Body of pancreas (tissue), 4 donors: Measurements from ENCODE around the gene LRRC8B. TPM values are rescaled to one million over a fixed set of nuclear protein-coding genes. Genes with fewer than 3 reads are reported as not detected.

Experiments
- ATAC-seq: fragments of 150-250 bp; one replicate; pipeline ENCODE4 v1.9.1; 2016
- DNase-seq, 4 donors: peaks; one replicate each; pipeline ENCODE4 v3.0.0-alpha.2; 2019
- H3K27ac ChIP-seq, 4 donors: fragments of 200-600 bp; sonication (generic); 1 replicate in 3 of 4; 2 replicates in 1 of 4; pipeline versions ENCODE4 v1.5.1 to v1.6.1; 2016 to 2019; ENCODE audit warnings: mild to moderate bottlenecking in 1 of 4, mixed read lengths in 1 of 4, moderate library complexity in 1 of 4
- H3K27me3 ChIP-seq, 2 donors: fragments of 200-600 bp; sonication (generic); one replicate each; pipeline ENCODE4 v1.6.0; 2016; ENCODE audit warnings: mild to moderate bottlenecking in 1 of 2
- H3K36me3 ChIP-seq, 2 donors: fragments of 200-600 bp; sonication (generic); replicated peaks in 1 of 2; 2 replicates each; pipeline ENCODE4 v1.5.1; 2016; ENCODE audit warnings: low read depth in 2 of 2; ENCODE audit not compliant: insufficient read depth in 1 of 2
- H3K4me1 ChIP-seq: fragments of 200-600 bp; sonication (generic); one replicate; pipeline ENCODE4 v1.6.0; 2016
- H3K4me3 ChIP-seq, 2 donors: fragments of 200-600 bp; sonication (generic); 1 replicate in 1 of 2; 2 replicates in 1 of 2; pipeline ENCODE4 v1.5.1; 2016 to 2019
- H3K9me3 ChIP-seq, 3 donors: fragments of 200-600 bp; sonication (generic); 1 replicate in 2 of 3; 2 replicates in 1 of 3; pipeline ENCODE4 v1.5.1; 2016
- CTCF ChIP-seq, 7 experiments: fragments of 450-650 bp in 4 of 7; fragments of 200-600 bp in 3 of 7; sonication (generic) in 3 of 7; IDR thresholded peaks; one replicate each; pipeline ENCODE4 v1.5.1; 2016 to 2019; ENCODE audit warnings: antibody characterized with exemption in 7 of 7
- POLR2A ChIP-seq, 3 donors: fragments of 450-650 bp; IDR thresholded peaks; one replicate each; pipeline ENCODE4 v1.6.1; 2016; ENCODE audit warnings: antibody characterized with exemption in 3 of 3, mild to moderate bottlenecking in 2 of 3
- WGBS, 2 donors: methylation state at CpG; one replicate each; pipeline ENCODE4 v1.1.5; 2017; 5-methylcytosine and 5-hydroxymethylcytosine counted together
- intact Hi-C: fragments of 100-400 bp; cut with DNase I; formaldehyde crosslinking; loops from one replicate; pipeline ENCODE4 v1.15.1; 2023
- total RNA-seq, 2 donors: library from RNA; depleted of rRNA; stranded (reverse); fragments of >200 nt; gene quantifications; one replicate each; pipeline ENCODE4 v1.1.0, GENCODE V29; 2016

The LRRC8B gene
- total RNA-seq, 2 donors from 2014 or later: 6.0 to 23.4 TPM

- 79 to 82% methylated on average over 4 of the region's 4 CpGs for WGBS, 2 donors
- H3K4me1 ChIP-seq: no peaks in the 10 kb centered on the region
- ATAC-seq (no peak), DNase-seq (no peak)
- TF ChIP-seq CTCF (IDR thresholded peaks at IDR 0.05) (no peak), POLR2A (IDR thresholded peaks at IDR 0.05) (no peak)
- intact Hi-C loops: no loop called here
- no peak overlapping the region for H3K4me3 ChIP-seq
- H3K27me3 ChIP-seq: no peaks in the 10 kb centered on the region
- no peaks in the 10 kb centered on the region for H3K9me3 ChIP-seq
- H3K27ac ChIP-seq: no peak overlapping the region
- no peaks in the 10 kb centered on the region for H3K36me3 ChIP-seq
These were observed 117.2 kb downstream of the LRRC8B start for GRCh38 chr1:89641781-89642180.

- no peak for ATAC-seq
- H3K27ac ChIP-seq: no peak overlapping the region
These were observed 118.9 kb downstream of the LRRC8B start for GRCh38 chr1:89643577-89643976.

GRCh38 chr1:89644119-89644814, 119.6 kb downstream of the LRRC8B start:
- WGBS, 2 donors: 84 to 90% methylated on average over 9 of the region's 9 CpGs
- intact Hi-C loops: no loop called here
- Histone ChIP-seq H3K4me1 (no peaks in the 10 kb centered on the region), H3K36me3 (no peaks in the 10 kb centered on the region), H3K27ac (no peak overlapping the region), H3K9me3 (no peaks in the 10 kb centered on the region), H3K27me3 (no peaks in the 10 kb centered on the region), H3K4me3 (no peak overlapping the region)
- DNase-seq: no peak
- no peak for ATAC-seq
- no peak for TF ChIP-seq CTCF (IDR thresholded peaks at IDR 0.05)
- no peak for TF ChIP-seq POLR2A (IDR thresholded peaks at IDR 0.05)

More at GRCh38 chr1:89643577-89643976, 118.9 kb downstream of the LRRC8B start:
- no peak for DNase-seq
- no peaks in the 10 kb centered on the region for H3K27me3 ChIP-seq
- 81 to 86% methylated on average over 2 of the region's 2 CpGs for WGBS, 2 donors
- TF ChIP-seq POLR2A (IDR thresholded peaks at IDR 0.05): no peak
- TF ChIP-seq CTCF (IDR thresholded peaks at IDR 0.05): no peak
- no peak overlapping the region for H3K4me3 ChIP-seq
- H3K4me1 ChIP-seq: no peaks in the 10 kb centered on the region
- H3K9me3 ChIP-seq: no peaks in the 10 kb centered on the region
- no peaks in the 10 kb centered on the region for H3K36me3 ChIP-seq
- intact Hi-C loops: no loop called here

GRCh38 chr1:89646259-89646658, 121.6 kb downstream of the LRRC8B start:
- Histone ChIP-seq H3K27ac (no peak overlapping the region), H3K4me3 (no peak overlapping the region), H3K27me3 (no peaks in the 10 kb centered on the region), H3K36me3 (no peaks in the 10 kb centered on the region), H3K4me1 (no peaks in the 10 kb centered on the region), H3K9me3 (no peaks in the 10 kb centered on the region)
- 60 to 100% methylated on average over 1 of the region's 1 CpG for WGBS, 2 donors
- ATAC-seq: no peak
- DNase-seq: no peak
- intact Hi-C loops: no loop called here
- TF ChIP-seq CTCF (IDR thresholded peaks at IDR 0.05) (no peak), POLR2A (IDR thresholded peaks at IDR 0.05) (no peak)

Other genes with a start within 250 kb of the LRRC8B start
- gene GBP6, start 160.8 kb upstream of the LRRC8B start, total RNA-seq: not detected
- gene LRRC8C, start 108.3 kb downstream of the LRRC8B start, total RNA-seq: 1 to 10 TPM; 3.4 to 4.6 TPM